H9 (cell line): ENCODE measurements around the gene MRAP. TPM values are rescaled to one million over a fixed set of nuclear protein-coding genes. Genes with fewer than 3 reads are reported as not detected.

Experiments used
- DNase-seq: peaks from one replicate; pipeline ENCODE4 v3.0.0-alpha.2; 2017
- H2AFZ ChIP-seq: one replicate; pipeline ENCODE4 v1.6.1; 2013; ENCODE audit warnings: mild to moderate bottlenecking, low read length, control low read depth, moderate library complexity
- H2AK5ac ChIP-seq: 2 replicates; pipeline ENCODE4 v1.6.1; 2013; ENCODE audit warnings: low read length, control low read depth, mixed read lengths; ENCODE audit not compliant: insufficient read length
- H2BK120ac ChIP-seq: one replicate; pipeline ENCODE4 v1.6.1; 2013; ENCODE audit warnings: low read depth, mild to moderate bottlenecking, low read length, control low read depth, inconsistent platforms; ENCODE audit not compliant: poor library complexity, severe bottlenecking
- H2BK12ac ChIP-seq: 2 replicates; pipeline ENCODE4 v1.6.1; 2013; ENCODE audit warnings: low read length, control low read depth, mixed read lengths, low read depth; ENCODE audit not compliant: insufficient read length
- H2BK15ac ChIP-seq: 2 replicates; pipeline ENCODE4 v1.6.1; 2013; ENCODE audit warnings: low read depth, low read length, control low read depth
- H2BK20ac ChIP-seq: one replicate; pipeline ENCODE4 v1.6.1; 2013; ENCODE audit warnings: low read depth, mild to moderate bottlenecking, low read length, control low read depth, inconsistent platforms; ENCODE audit not compliant: poor library complexity, severe bottlenecking
- H2BK5ac ChIP-seq: 2 replicates; pipeline ENCODE4 v1.6.1; 2013; ENCODE audit warnings: low read length, control low read depth, mixed read lengths; ENCODE audit not compliant: insufficient read length
- H3K14ac ChIP-seq: 2 replicates; pipeline ENCODE4 v1.6.1; 2013; ENCODE audit warnings: low read length, control low read depth; ENCODE audit not compliant: insufficient read depth
- H3K18ac ChIP-seq: 2 replicates; pipeline ENCODE4 v1.6.1; 2013; ENCODE audit warnings: low read depth, mild to moderate bottlenecking, mixed read lengths, low read length, control low read depth; ENCODE audit not compliant: insufficient read length
- H3K23ac ChIP-seq: 2 replicates; pipeline ENCODE4 v1.6.1; 2013; ENCODE audit warnings: low read length, control low read depth, mixed read lengths, low read depth; ENCODE audit not compliant: insufficient read length
- H3K23me2 ChIP-seq: 2 replicates; pipeline ENCODE4 v1.6.1; 2013; ENCODE audit warnings: low read depth, mild to moderate bottlenecking, mixed read lengths, low read length, control low read depth; ENCODE audit not compliant: insufficient read length, poor library complexity, severe bottlenecking
- H3K27ac ChIP-seq: 2 replicates; pipeline ENCODE4 v1.5.1; 2013; ENCODE audit warnings: low read length, control low read depth, mixed read lengths, low read depth; ENCODE audit not compliant: insufficient read length
- H3K27me3 ChIP-seq: 2 replicates; pipeline ENCODE4 v1.6.1; 2013; ENCODE audit warnings: low read length, control low read depth, inconsistent platforms; ENCODE audit not compliant: insufficient read depth
- H3K4ac ChIP-seq: 2 replicates; pipeline ENCODE4 v1.6.1; 2013; ENCODE audit warnings: low read depth, mild to moderate bottlenecking, control low read depth, inconsistent platforms, low read length, moderate library complexity
- H3K4me1 ChIP-seq: 2 replicates; pipeline ENCODE4 v1.6.1; 2013; ENCODE audit warnings: low read length, control low read depth, inconsistent platforms; ENCODE audit not compliant: insufficient read depth
- H3K4me2 ChIP-seq: 2 replicates; pipeline ENCODE4 v1.6.1; 2013; ENCODE audit warnings: low read length, control low read depth, mixed read lengths; ENCODE audit not compliant: insufficient read length, insufficient read depth
- H3K56ac ChIP-seq: 2 replicates; pipeline ENCODE4 v1.6.1; 2013; ENCODE audit warnings: low read depth, mild to moderate bottlenecking, mixed read lengths, low read length, control low read depth; ENCODE audit not compliant: insufficient read length
- H3K79me1 ChIP-seq: 2 replicates; pipeline ENCODE4 v1.6.1; 2013; ENCODE audit warnings: low read depth, mild to moderate bottlenecking, moderate library complexity, low read length, control low read depth, inconsistent platforms; ENCODE audit not compliant: insufficient read depth, poor library complexity, severe bottlenecking
- H3K79me2 ChIP-seq: 2 replicates; pipeline ENCODE4 v1.6.1; 2013; ENCODE audit warnings: low read length, control low read depth, inconsistent platforms; ENCODE audit not compliant: insufficient read depth
- H3K9ac ChIP-seq: 2 replicates; pipeline ENCODE4 v1.6.1; 2013; ENCODE audit warnings: low read length, control low read depth, mixed read lengths; ENCODE audit not compliant: insufficient read length; ENCODE audit errors: extremely low read depth
- H3K9me3 ChIP-seq: one replicate; pipeline ENCODE4 v1.6.1; 2013; ENCODE audit warnings: low read depth, low read length, inconsistent platforms; ENCODE audit not compliant: control insufficient read depth
- H3T11ph ChIP-seq: one replicate; pipeline ENCODE4 v1.6.1; 2013; ENCODE audit warnings: mild to moderate bottlenecking, low read length, control low read depth, inconsistent platforms
- H4K20me1 ChIP-seq: one replicate; pipeline ENCODE4 v1.6.1; 2013; ENCODE audit not compliant: control insufficient read depth, insufficient read length, insufficient read depth
- H4K5ac ChIP-seq: 2 replicates; pipeline ENCODE4 v1.6.1; 2013; ENCODE audit warnings: low read depth, mild to moderate bottlenecking, mixed read lengths, low read length, control low read depth; ENCODE audit not compliant: insufficient read length
- H4K8ac ChIP-seq: replicated peaks from 2 replicates; pipeline ENCODE4 v1.6.1; 2013; ENCODE audit warnings: low read length, control low read depth, mixed read lengths, low read depth; ENCODE audit not compliant: insufficient read length
- H4K91ac ChIP-seq: 2 replicates; pipeline ENCODE4 v1.6.1; 2013; ENCODE audit warnings: low read depth, mild to moderate bottlenecking, moderate library complexity, mixed read lengths, low read length, control low read depth; ENCODE audit not compliant: insufficient read length
- H3K27ac Mint-ChIP-seq, 3 experiments: 2 replicates in 2 of 3; 3 replicates in 1 of 3; pipeline ENCODE4 v1.8.0; 2020 to 2021; ENCODE audit warnings: mixed read lengths in 3 of 3, mild to moderate bottlenecking in 1 of 3, moderate library complexity in 1 of 3
- H3K27me3 Mint-ChIP-seq: 2 replicates; pipeline ENCODE4 v1.8.0; 2021; ENCODE audit warnings: low read depth, mild to moderate bottlenecking, moderate library complexity, mixed read lengths
- H3K36me3 Mint-ChIP-seq, 3 experiments: 2 replicates in 2 of 3; 3 replicates in 1 of 3; pipeline ENCODE4 v1.8.0; 2020 to 2021; ENCODE audit warnings: low read depth in 3 of 3, mixed read lengths in 3 of 3; ENCODE audit not compliant: insufficient read depth in 1 of 3
- H3K4me1 Mint-ChIP-seq, 2 experiments: 2 replicates each; pipeline ENCODE4 v1.8.0; 2020; ENCODE audit warnings: mixed read lengths in 2 of 2
- H3K4me3 Mint-ChIP-seq, 2 experiments: 2 replicates in 1 of 2; 3 replicates in 1 of 2; pipeline ENCODE4 v1.8.0; 2020 to 2021; ENCODE audit warnings: mild to moderate bottlenecking in 2 of 2, mixed read lengths in 2 of 2, moderate library complexity in 1 of 2
- H3K9me3 Mint-ChIP-seq, 2 experiments: 2 replicates in 1 of 2; 3 replicates in 1 of 2; pipeline ENCODE4 v1.8.0; 2020; ENCODE audit warnings: mild to moderate bottlenecking in 2 of 2, mixed read lengths in 2 of 2, moderate library complexity in 1 of 2
- CTCF ChIP-seq: fragments of 200-600 bp; sonication (generic); conservative IDR thresholded peaks from 3 replicates; pipeline ENCODE4 v1.8.0; 2021; ENCODE audit warnings: antibody characterized with exemption, mild to moderate bottlenecking
- WGBS: extraction: QIAGEN DNeasy Blood & Tissue Kit; methylation state at CpG from one replicate; pipeline ENCODE4 v1.1.7; 2013; ENCODE audit warnings: missing lambda C conversion rate, low lambda C conversion rate, mixed read lengths; ENCODE audit not compliant: insufficient read length; ENCODE audit errors: extremely low coverage; 5-methylcytosine and 5-hydroxymethylcytosine counted together
- total RNA-seq: library from RNA; stranded (reverse); gene quantifications from 2 replicates; pipeline ENCODE4 v1.2.1, GENCODE V29; 2021

The MRAP gene
- total RNA-seq, 1 experiment from 2014 or later: not detected

DNA sequence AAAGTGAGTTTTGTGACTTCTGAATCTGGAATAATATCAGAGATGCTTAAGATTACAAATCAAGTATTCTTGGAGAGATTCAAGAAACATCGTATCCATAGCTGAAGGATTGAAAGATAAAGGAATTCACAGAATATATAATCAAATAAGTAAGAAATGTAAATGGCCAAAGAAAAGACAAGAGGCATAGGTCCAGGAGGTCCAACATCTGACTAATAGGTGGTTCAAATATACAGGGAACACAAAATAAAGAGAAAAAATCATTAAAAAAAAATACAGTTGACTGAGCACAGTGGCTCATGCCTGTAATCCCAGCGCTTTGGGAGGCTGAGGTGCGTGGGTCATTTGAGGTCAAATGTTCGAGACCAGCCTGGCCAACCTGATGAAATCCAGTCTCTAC is 13.2 kb upstream of the MRAP start:
- TF ChIP-seq CTCF: no peak
- H3K36me3 Mint-ChIP-seq: peaks cover 0 to 2% (median 0%) of the 10 kb centered on the region in 3 experiments; a peak in 1 of 7 replicates

More for the DNA sequence above, 13.2 kb upstream of the MRAP start:
- no CpG with 5 or more reads among the region's 4 CpGs for WGBS
- Histone ChIP-seq H3K23me2 (no peaks in the 10 kb centered on the region), H3K56ac (no peak overlapping the region), H2BK5ac (no peak overlapping the region), H3K79me2 (no peaks in the 10 kb centered on the region), H3K79me1 (no peaks in the 10 kb centered on the region), H4K91ac (no peak overlapping the region), H3K18ac (no peak overlapping the region), H3K14ac (no peak overlapping the region), H2BK12ac (no peak overlapping the region), H4K5ac (no peak overlapping the region), H3K27me3 (no peaks in the 10 kb centered on the region), H3K4ac (no peak overlapping the region), H2BK20ac (no peak overlapping the region), H2BK120ac (no peak overlapping the region), H3T11ph (no peak overlapping the region), H4K20me1 (no peaks in the 10 kb centered on the region), H4K8ac (no peak overlapping the region), H3K23ac (no peak overlapping the region), H3K27ac (no peak overlapping the region), H3K4me1 (no peaks in the 10 kb centered on the region), H3K9me3 (no peaks in the 10 kb centered on the region), H2AK5ac (no peak overlapping the region), H2AFZ (no peak overlapping the region), H3K9ac (no peak overlapping the region), H3K4me2 (no peak overlapping the region), H2BK15ac (no peak overlapping the region)
- no peak for DNase-seq
- Mint-ChIP-seq H3K27me3 (peaks cover 2% of the 10 kb centered on the region; the same call in 1 of the 2 replicates), H3K4me1 (peaks cover 0 to 2% of the 10 kb centered on the region in 2 experiments; a peak in 1 of 4 replicates), H3K4me3 (no peak overlapping the region), H3K27ac (no peak overlapping the region), H3K9me3 (peaks cover 0 to 7% of the 10 kb centered on the region in 2 experiments; a peak in 2 of 5 replicates)
